ENCODE data around the gene STEAP4. TPM values are rescaled to one million over a fixed set of nuclear protein-coding genes. Genes with fewer than 3 reads are reported as not detected.
"Not testable (repeated sequence)": the region's sequence is repeated elsewhere in the genome, so short reads cannot be mapped to it uniquely, and the experiment has no call there.

The STEAP4 gene
- total RNA-seq, 1 donor from 2014 or later = 0.11 TPM

- H3K36me3 Mint-ChIP-seq (ENCODE audit: unreplicated experiment) = no peaks in the 10 kb centered on the region
- DNase-seq (ENCODE audit: extremely low spot score, unreplicated experiment) = no peak
- TF ChIP-seq CTCF (IDR thresholded peaks at IDR 0.05) = no peak
- no peak overlapping the region for H3K4me3 Mint-ChIP-seq (ENCODE audit: unreplicated experiment)
- no peaks in the 10 kb centered on the region for H3K27me3 Mint-ChIP-seq (ENCODE audit: unreplicated experiment)
- H3K9me3 Mint-ChIP-seq (ENCODE audit: unreplicated experiment) = no peaks in the 10 kb centered on the region
- no peaks in the 10 kb centered on the region for H3K4me1 Mint-ChIP-seq (ENCODE audit: unreplicated experiment)
- H3K27ac Mint-ChIP-seq (ENCODE audit: unreplicated experiment) = no peak overlapping the region
Observed at GRCh38 chr7:88278881-88279280, 27.8 kb downstream of the STEAP4 start.

GRCh38 chr7:88276605-88277153 lies 30.0 kb downstream of the STEAP4 start:
- Mint-ChIP-seq H3K4me3 (ENCODE audit: unreplicated experiment) (no peak overlapping the region), H3K27ac (ENCODE audit: unreplicated experiment) (no peak overlapping the region), H3K9me3 (ENCODE audit: unreplicated experiment) (no peaks in the 10 kb centered on the region), H3K36me3 (ENCODE audit: unreplicated experiment) (no peaks in the 10 kb centered on the region), H3K4me1 (ENCODE audit: unreplicated experiment) (no peaks in the 10 kb centered on the region), H3K27me3 (ENCODE audit: unreplicated experiment) (peaks cover 3% of the 10 kb centered on the region)
- DNase-seq (ENCODE audit: extremely low spot score, unreplicated experiment) = no peak
- TF ChIP-seq CTCF (IDR thresholded peaks at IDR 0.05) = no peak

GRCh38 chr7:88274856-88275255 lies 31.8 kb downstream of the STEAP4 start:
- not testable (repeated sequence) for H3K4me3 Mint-ChIP-seq (ENCODE audit: unreplicated experiment); H3K27ac Mint-ChIP-seq (ENCODE audit: unreplicated experiment); H3K27me3 Mint-ChIP-seq (ENCODE audit: unreplicated experiment); H3K4me1 Mint-ChIP-seq (ENCODE audit: unreplicated experiment); H3K36me3 Mint-ChIP-seq (ENCODE audit: unreplicated experiment); H3K9me3 Mint-ChIP-seq (ENCODE audit: unreplicated experiment); DNase-seq (ENCODE audit: extremely low spot score, unreplicated experiment)

DNA sequence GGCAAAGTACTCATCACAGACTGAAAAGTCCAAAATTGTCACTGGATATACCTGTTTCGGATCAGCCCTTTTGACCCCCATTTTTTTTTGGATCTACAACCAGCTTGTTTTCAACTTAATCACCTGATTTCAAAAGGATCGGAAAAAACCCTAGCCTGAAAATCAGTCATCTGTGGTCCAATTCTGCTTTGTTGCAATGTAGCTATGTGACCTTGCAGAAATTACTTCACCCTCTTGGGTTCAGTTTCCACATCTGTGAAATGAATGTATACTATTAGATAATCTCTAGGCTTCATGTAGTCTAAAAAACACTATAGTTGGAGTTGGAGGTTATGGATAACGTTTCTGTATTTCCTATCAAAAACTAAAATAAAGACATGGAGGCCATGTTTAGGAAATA lies 37.1 kb downstream of the STEAP4 start:
- Mint-ChIP-seq H3K9me3 (ENCODE audit: unreplicated experiment) (no peaks in the 10 kb centered on the region), H3K4me1 (ENCODE audit: unreplicated experiment) (no peaks in the 10 kb centered on the region), H3K27ac (ENCODE audit: unreplicated experiment) (no peak overlapping the region), H3K4me3 (ENCODE audit: unreplicated experiment) (no peak overlapping the region), H3K36me3 (ENCODE audit: unreplicated experiment) (no peaks in the 10 kb centered on the region), H3K27me3 (ENCODE audit: unreplicated experiment) (peaks cover 6% of the 10 kb centered on the region)
- no peak for TF ChIP-seq CTCF (IDR thresholded peaks at IDR 0.05)
- no peak for DNase-seq (ENCODE audit: extremely low spot score, unreplicated experiment)

- no peak overlapping the region for H3K27ac Mint-ChIP-seq (ENCODE audit: unreplicated experiment)
- H3K27me3 Mint-ChIP-seq (ENCODE audit: unreplicated experiment) = peaks cover 6% of the 10 kb centered on the region
- no peaks in the 10 kb centered on the region for H3K4me1 Mint-ChIP-seq (ENCODE audit: unreplicated experiment)
- TF ChIP-seq CTCF (IDR thresholded peaks at IDR 0.05) = no peak
- H3K4me3 Mint-ChIP-seq (ENCODE audit: unreplicated experiment) = no peak overlapping the region
- no peaks in the 10 kb centered on the region for H3K9me3 Mint-ChIP-seq (ENCODE audit: unreplicated experiment)
- no peaks in the 10 kb centered on the region for H3K36me3 Mint-ChIP-seq (ENCODE audit: unreplicated experiment)
- DNase-seq (ENCODE audit: extremely low spot score, unreplicated experiment) = no peak
Observed at GRCh38 chr7:88268858-88269257, 37.8 kb downstream of the STEAP4 start.

- no peak overlapping the region for H3K27ac Mint-ChIP-seq (ENCODE audit: unreplicated experiment)
Observed at GRCh38 chr7:88268051-88268450, 38.6 kb downstream of the STEAP4 start.

More at GRCh38 chr7:88268051-88268450, 38.6 kb downstream of the STEAP4 start:
- TF ChIP-seq CTCF (IDR thresholded peaks at IDR 0.05) = no peak
- H3K27me3 Mint-ChIP-seq (ENCODE audit: unreplicated experiment) = peaks cover 6% of the 10 kb centered on the region
- H3K9me3 Mint-ChIP-seq (ENCODE audit: unreplicated experiment) = no peaks in the 10 kb centered on the region
- no peaks in the 10 kb centered on the region for H3K4me1 Mint-ChIP-seq (ENCODE audit: unreplicated experiment)
- no peaks in the 10 kb centered on the region for H3K36me3 Mint-ChIP-seq (ENCODE audit: unreplicated experiment)
- H3K4me3 Mint-ChIP-seq (ENCODE audit: unreplicated experiment) = no peak overlapping the region
- no peak for DNase-seq (ENCODE audit: extremely low spot score, unreplicated experiment)
